ENCODE results near the gene GAS2.

GAS2 gene

GRCh38 chr11:22730319-22730718 lies 63.9 kb downstream of the GAS2 start:
- no peak for DNase-seq

- no peak for DNase-seq
These were observed 66.2 kb downstream of the GAS2 start for GRCh38 chr11:22732588-22732987.

- DNase-seq, result no peak
These were observed 67.3 kb downstream of the GAS2 start for GRCh38 chr11:22733475-22734248.

DNA sequence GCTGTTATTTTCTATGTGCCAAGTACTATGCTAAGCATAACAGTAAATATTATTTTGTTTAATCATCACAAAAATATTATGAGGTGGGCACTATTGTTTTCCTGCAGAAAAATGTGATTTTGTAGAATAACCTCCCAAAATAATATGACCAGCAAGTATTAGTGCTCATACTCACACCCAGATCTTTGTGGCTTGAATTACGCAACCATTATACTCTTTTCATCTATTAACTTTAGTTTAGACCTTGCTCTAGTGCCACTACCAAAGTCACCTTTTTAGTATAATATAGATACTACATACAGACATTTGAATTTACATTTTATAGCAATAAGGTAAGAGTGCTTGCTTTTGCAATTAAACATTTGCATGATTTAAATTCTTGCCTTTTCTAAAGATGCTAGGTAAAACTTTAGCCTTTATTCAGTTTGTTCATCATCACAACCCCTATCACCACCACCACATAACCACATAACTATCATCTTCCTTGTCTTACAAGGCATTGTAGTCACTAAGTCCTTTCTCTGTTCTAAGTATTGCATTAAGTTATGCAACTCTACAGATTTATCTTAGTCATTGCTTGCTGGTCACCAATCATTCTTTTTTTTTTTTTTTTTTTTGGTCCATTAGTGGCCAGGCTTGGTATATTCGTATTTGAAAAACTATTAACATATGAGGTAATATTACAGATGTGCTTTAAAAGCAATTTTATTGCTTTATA lies 68.4 kb downstream of the GAS2 start:
- DNase-seq, result no peak

- DNase-seq, result no peak
These were observed 75.8 kb downstream of the GAS2 start for GRCh38 chr11:22742157-22742613.

- no peak for DNase-seq
These were observed 83.1 kb downstream of the GAS2 start for GRCh38 chr11:22749536-22749935.

GRCh38 chr11:22752908-22753310 lies 86.5 kb downstream of the GAS2 start:
- peak; percentile 18 for DNase-seq

DNA sequence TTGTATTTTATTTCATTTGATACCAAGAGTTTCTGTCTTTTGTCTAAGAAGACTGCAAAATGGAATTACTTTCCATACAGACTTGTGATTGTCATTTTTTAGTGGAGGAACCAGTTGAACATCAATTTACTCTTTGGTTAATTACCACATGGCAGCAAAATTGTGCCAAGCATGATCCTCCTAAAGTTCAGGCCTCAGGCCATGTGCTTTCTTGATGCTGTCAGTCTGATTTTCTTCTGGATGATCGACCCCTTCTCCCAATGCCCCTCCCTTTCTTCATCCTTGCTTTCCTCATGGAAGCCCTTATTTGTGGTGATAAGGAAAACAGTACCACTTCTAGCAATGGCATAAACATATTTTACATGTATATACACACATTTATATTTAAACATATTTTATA lies 87.0 kb downstream of the GAS2 start:
- DNase-seq, result no peak

- DNase-seq, result no peak
These were observed 94.7 kb downstream of the GAS2 start for GRCh38 chr11:22761066-22761465.

- DNase-seq, result no peak
These were observed 96.8 kb downstream of the GAS2 start for GRCh38 chr11:22763166-22763565.

GRCh38 chr11:22764735-22765134 lies 98.3 kb downstream of the GAS2 start:
- no peak for DNase-seq

- DNase-seq, result no peak
These were observed 101.9 kb downstream of the GAS2 start for GRCh38 chr11:22768281-22768680.

- DNase-seq, result no peak
These were observed 102.7 kb downstream of the GAS2 start for GRCh38 chr11:22769081-22769480.

DNA sequence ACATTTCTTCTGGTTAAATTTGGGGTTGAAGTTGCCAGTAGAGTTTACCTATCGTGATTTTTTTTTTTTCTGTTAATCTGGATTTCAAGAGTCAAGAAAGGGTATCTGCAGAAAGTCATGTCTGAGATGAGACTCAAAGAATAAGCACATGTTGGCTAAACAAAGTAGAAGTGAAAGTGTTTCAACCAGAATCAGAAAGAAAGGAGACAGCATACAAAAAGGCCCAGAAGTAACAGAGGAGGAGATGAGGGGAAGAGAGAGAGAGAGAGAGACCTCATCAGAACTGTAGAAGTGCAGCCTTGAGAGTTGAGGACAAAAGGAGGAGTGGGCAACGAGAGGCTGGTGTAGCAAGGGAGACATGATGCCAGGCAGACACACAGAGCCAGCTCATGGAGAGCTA lies 108.3 kb downstream of the GAS2 start:
- DNase-seq, result no peak

DNA sequence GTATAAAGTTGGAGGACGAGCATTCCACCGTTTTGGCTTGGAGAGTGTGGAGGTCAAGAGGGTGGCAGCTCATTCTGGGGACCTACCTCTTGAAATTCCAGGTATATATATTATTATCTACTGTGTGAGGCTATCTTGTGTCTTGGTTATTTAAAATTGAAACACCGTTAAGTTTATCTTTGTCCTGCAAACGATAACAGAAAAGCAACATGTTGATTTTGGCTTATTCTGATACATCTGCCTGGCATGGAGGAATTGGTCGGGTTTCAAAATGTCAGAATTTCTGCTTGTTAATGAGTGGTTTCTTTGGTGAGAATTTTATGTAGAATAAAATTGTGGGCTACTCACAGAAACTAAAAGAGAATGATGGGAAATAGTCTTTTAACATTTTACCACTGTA lies 108.8 kb downstream of the GAS2 start:
- no peak for DNase-seq

- no peak for DNase-seq
These were observed 112.2 kb downstream of the GAS2 start for GRCh38 chr11:22778642-22779041.

DNA sequence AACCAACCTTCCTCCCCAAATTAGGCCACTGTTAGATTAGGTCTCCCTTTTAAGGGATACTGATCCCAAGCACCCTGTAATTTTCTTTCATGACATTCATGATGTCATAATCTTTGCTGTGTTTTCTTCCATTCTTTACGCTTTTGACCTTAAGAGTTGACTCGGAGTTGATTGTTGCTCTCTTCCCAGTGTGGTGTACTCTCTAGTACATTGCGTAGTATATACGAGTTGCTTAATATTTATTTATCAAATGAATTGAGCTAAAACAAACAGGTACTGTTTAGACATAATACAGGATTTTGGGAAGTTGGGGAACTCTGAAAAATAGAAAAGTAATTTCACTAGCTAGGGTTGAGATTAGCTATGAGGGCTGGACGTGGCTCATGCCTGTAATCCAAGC lies 113.4 kb downstream of the GAS2 start:
- DNase-seq, result no peak

GRCh38 chr11:22780952-22781593 lies 114.7 kb downstream of the GAS2 start:
- no peak for DNase-seq

DNA sequence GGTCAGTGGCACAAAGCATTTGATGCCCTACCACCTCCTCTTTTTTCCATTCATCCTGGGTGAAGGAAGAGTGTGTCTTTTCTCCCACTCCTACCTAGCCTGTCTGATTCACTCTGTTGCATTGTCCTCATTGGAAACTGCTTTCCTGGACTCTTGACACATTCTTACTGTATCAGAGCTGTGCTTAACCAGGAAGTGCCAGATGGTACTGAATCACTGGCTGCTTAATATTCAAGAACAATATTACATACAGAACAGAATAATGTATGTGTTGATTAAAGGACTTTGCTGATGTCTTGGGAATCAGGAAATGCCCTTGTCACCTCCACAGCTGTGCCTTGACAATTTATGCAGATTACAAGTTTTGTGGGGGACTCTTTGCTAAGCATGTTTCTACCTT lies 118.8 kb downstream of the GAS2 start:
- no peak for DNase-seq

DNA sequence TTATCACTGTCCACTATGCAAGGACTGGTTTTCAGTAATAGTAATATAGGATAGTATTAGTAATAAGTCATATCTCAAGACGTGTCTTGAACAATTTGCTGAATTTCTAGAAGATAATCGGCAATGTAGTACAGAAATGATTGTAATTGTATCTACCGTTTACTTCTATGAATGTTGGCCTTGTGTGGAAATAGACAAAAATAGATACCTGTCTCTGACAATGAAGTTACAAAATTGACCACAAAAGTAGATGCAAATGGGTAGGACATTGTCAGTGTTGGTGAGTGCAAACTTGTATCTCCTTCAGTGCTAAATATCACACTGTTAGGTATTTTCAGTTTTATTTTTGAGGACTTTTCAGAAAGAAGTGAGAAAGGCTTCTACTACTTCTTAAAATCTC lies 120.1 kb downstream of the GAS2 start:
- DNase-seq, result no peak

GRCh38 chr11:22787055-22787454 lies 120.6 kb downstream of the GAS2 start:
- DNase-seq, result no peak

GRCh38 chr11:22787551-22788162 lies 121.2 kb downstream of the GAS2 start:
- peak; percentile 50 for DNase-seq

GRCh38 chr11:22792497-22792896 lies 126.1 kb downstream of the GAS2 start:
- DNase-seq, result no peak

DNA sequence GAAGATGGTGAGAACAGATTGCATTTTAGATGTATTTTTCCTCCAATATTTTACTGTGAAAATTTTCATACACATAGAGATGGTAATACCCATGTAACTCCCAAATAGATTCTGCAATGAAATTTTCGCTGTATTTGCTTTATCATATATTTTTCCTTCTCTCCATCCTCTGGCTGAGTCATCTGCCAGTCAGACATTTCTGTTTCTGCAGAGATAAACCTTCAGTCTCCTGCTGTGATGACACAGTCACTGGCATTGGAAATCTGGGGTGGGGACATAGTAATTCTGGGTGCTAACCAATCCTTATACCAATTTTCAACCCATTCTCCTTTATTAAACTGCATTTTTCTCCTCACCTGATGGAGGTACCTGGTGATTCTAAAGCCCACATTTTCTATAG lies 129.5 kb downstream of the GAS2 start:
- DNase-seq, result no peak

Measured in activated CD4-positive, alpha-beta T cell treated with anti-CD3 and anti-CD28 coated beads, Interleukin-2, amount 50 U/mL, for 16 hours (primary cell).